ENCODE results near the gene F2RL3. TPM values are rescaled to one million over a fixed set of nuclear protein-coding genes. Genes with fewer than 3 reads are reported as not detected.

The F2RL3 gene
- total RNA-seq, 1 donor from 2014 or later, result 0.92 TPM

DNA sequence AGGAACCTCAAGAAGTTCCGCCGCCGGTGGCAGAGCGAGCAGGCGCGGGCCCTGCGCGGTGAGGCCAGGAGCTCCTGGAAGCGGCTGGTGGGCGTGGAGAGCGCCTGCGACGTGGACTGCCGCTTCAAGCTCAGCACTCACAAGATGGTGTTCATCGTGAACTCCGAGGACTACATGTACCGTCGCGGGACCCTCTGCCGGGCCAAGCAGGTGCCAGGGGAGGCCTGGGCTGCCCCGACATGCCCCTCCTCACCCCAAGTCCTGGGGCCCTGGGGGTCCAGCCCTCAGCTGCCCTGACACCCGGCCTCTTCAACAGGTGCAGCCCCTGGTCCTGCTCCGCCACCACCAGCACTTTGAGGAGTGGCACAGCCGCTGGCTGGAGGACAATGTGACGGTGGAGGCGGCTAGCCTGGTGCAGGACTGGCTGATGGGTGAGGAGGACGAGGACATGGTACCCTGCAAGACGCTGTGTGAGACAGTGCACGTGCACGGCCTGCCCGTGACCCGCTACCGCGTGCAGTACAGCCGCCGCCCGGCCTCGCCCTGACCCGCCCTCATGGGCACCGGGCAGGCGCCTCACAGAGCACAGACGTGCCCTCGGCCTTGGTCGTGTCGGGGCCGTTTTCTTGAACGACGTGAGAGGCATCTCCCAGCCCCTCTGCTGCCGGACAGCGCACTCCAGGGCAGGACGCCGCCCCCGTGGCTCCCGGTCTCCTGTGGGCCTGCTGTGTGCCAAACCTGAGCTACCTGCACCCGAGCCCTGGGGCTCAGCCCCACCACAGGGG lies 10.4 kb upstream of the F2RL3 start:
- Mint-ChIP-seq H3K36me3 (ENCODE audit: low read depth, unreplicated experiment) (peaks cover 53% of the 10 kb centered on the region), H3K9me3 (ENCODE audit: unreplicated experiment) (peaks cover 22% of the 10 kb centered on the region), H3K4me3 (ENCODE audit: unreplicated experiment) (no peak overlapping the region), H3K27ac (ENCODE audit: unreplicated experiment) (no peak overlapping the region), H3K27me3 (ENCODE audit: unreplicated experiment) (peaks cover 8% of the 10 kb centered on the region), H3K4me1 (ENCODE audit: unreplicated experiment) (peaks cover 15% of the 10 kb centered on the region)
- no peak for DNase-seq (ENCODE audit: low spot score)
- no peak for TF ChIP-seq CTCF (IDR thresholded peaks at IDR 0.05; ENCODE audit: unreplicated experiment)

- Mint-ChIP-seq H3K27ac (ENCODE audit: unreplicated experiment) (no peak overlapping the region), H3K4me3 (ENCODE audit: unreplicated experiment) (peak overlapping the region; percentile 85), H3K9me3 (ENCODE audit: unreplicated experiment) (peaks cover 17% of the 10 kb centered on the region), H3K27me3 (ENCODE audit: unreplicated experiment) (peaks cover 5% of the 10 kb centered on the region), H3K4me1 (ENCODE audit: unreplicated experiment) (no peaks in the 10 kb centered on the region), H3K36me3 (ENCODE audit: low read depth, unreplicated experiment) (peaks cover 31% of the 10 kb centered on the region)
- no peak for TF ChIP-seq CTCF (IDR thresholded peaks at IDR 0.05; ENCODE audit: unreplicated experiment)
- DNase-seq (ENCODE audit: low spot score), result no peak
Measured at GRCh38 chr19:16880884-16881554, 7.8 kb upstream of the F2RL3 start.

- peak overlapping the region; percentile 25 for H3K27ac Mint-ChIP-seq (ENCODE audit: unreplicated experiment)
- peaks cover 17% of the 10 kb centered on the region for H3K9me3 Mint-ChIP-seq (ENCODE audit: unreplicated experiment)
- H3K4me1 Mint-ChIP-seq (ENCODE audit: unreplicated experiment), result no peaks in the 10 kb centered on the region
Measured at GRCh38 chr19:16882146-16882545, 6.7 kb upstream of the F2RL3 start.

DNA sequence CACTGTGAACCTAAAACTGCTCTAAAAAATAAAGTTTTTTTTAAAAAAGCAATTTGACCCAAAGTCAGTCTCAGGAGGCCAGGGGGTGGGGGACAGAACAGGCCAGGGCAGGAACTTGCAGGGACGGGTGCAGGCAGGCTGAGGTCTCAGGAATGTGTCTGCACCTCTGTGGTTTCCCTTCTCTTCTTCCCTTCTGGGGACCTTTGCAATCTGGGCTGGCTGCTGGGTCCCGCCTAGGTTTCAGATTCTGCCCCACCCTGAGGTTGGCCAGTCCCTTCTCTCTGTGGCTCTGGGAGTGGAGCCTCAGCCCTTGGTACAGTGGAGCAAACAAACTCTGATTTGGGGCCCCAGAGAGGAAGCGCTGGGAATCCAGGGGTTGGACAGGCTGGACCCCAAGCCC lies 5.3 kb upstream of the F2RL3 start:
- Mint-ChIP-seq H3K4me1 (ENCODE audit: unreplicated experiment) (peaks cover 3% of the 10 kb centered on the region), H3K27me3 (ENCODE audit: unreplicated experiment) (peaks cover 2% of the 10 kb centered on the region), H3K4me3 (ENCODE audit: unreplicated experiment) (no peak overlapping the region)

More at GRCh38 chr19:16882146-16882545, 6.7 kb upstream of the F2RL3 start:
- no peak for DNase-seq (ENCODE audit: low spot score)
- no peak for TF ChIP-seq CTCF (IDR thresholded peaks at IDR 0.05; ENCODE audit: unreplicated experiment)
- peaks cover 31% of the 10 kb centered on the region for H3K36me3 Mint-ChIP-seq (ENCODE audit: low read depth, unreplicated experiment)
- H3K4me3 Mint-ChIP-seq (ENCODE audit: unreplicated experiment), result no peak overlapping the region
- peaks cover 5% of the 10 kb centered on the region for H3K27me3 Mint-ChIP-seq (ENCODE audit: unreplicated experiment)

More for the DNA sequence above, 5.3 kb upstream of the F2RL3 start:
- H3K9me3 Mint-ChIP-seq (ENCODE audit: unreplicated experiment), result peaks cover 17% of the 10 kb centered on the region
- peaks cover 31% of the 10 kb centered on the region for H3K36me3 Mint-ChIP-seq (ENCODE audit: low read depth, unreplicated experiment)
- no peak overlapping the region for H3K27ac Mint-ChIP-seq (ENCODE audit: unreplicated experiment)
- DNase-seq (ENCODE audit: low spot score), result no peak
- no peak for TF ChIP-seq CTCF (IDR thresholded peaks at IDR 0.05; ENCODE audit: unreplicated experiment)

Data from endothelial cell (in vitro differentiated cells).